Placental pericyte (primary cell): ENCODE data around the gene TRPM2. TPM values are rescaled to one million over a fixed set of nuclear protein-coding genes. Genes with fewer than 3 reads are reported as not detected.

Source experiments
- small RNA-seq: library from RNA; depleted of rRNA; stranded (forward); fragments of <200 nt; gene quantifications from one replicate; pipeline ENCODE3, GENCODE V24; 2012; ENCODE audit warnings: low replicate concordance
- total RNA-seq: library from RNA; depleted of rRNA; stranded (reverse); fragments of >200 nt; gene quantifications from 2 replicates; pipeline ENCODE4 v1.2.3, GENCODE V29; 2012

The TRPM2 gene
- total RNA-seq, result under 0.01 and 0.29 TPM in 2 replicates

GRCh38 chr21:44353191-44353970 is at the start of gene TRPM2:
Gene TRPM2, plus strand, starts transcription at chr21:44353621. Its CDS starts 80 bp downstream, at chr21:44353701.

GRCh38 chr21:44338971-44339910 is 14.2 kb upstream of the TRPM2 start, which contains the start of gene CFAP410:
Gene CFAP410, minus strand, starts transcription at chr21:44339390. Its CDS starts 196 bp downstream, at chr21:44339194.

GRCh38 chr21:44454747-44455523 is 101.5 kb downstream of the TRPM2 start, which contains the start of gene LRRC3:
Gene LRRC3, plus strand, starts transcription at chr21:44455510. Its CDS starts 1,135 bp downstream, at chr21:44456645.

Small RNA genes within 50 kb of the gene (small RNA-seq; reads per million reads assigned to genes)
- not detected for gene RF00285

Other genes starting within 250 kb of the TRPM2 start
- 1.8 and 35.1 TPM in 2 replicates for gene PWP2, start 246.2 kb upstream of the TRPM2 start, total RNA-seq
- gene GATD3, start 219.9 kb upstream of the TRPM2 start, total RNA-seq, result 15.1 and 25.1 TPM in 2 replicates
- 0.57 and 1.1 TPM in 2 replicates for gene ICOSLG, start 112.7 kb upstream of the TRPM2 start, total RNA-seq
- gene DNMT3L, start 91.7 kb upstream of the TRPM2 start, total RNA-seq, result not detected in 2 replicates
- gene AIRE, start 67.7 kb upstream of the TRPM2 start, total RNA-seq, result not detected in 2 replicates
- 123 and 133 TPM in 2 replicates for gene PFKL, start 53.6 kb upstream of the TRPM2 start, total RNA-seq
- 10.0 and 20.1 TPM in 2 replicates for gene CFAP410, start 14.2 kb upstream of the TRPM2 start, total RNA-seq
- 0.29 and 0.66 TPM in 2 replicates for gene LRRC3, start 101.9 kb downstream of the TRPM2 start, total RNA-seq
- not detected in 2 replicates for gene KRTAP10-1, start 186.6 kb downstream of the TRPM2 start, total RNA-seq
- not detected in 2 replicates for gene KRTAP10-2, start 197.9 kb downstream of the TRPM2 start, total RNA-seq
- gene KRTAP10-3, start 205.2 kb downstream of the TRPM2 start, total RNA-seq, result not detected in 2 replicates
- not detected in 2 replicates for gene KRTAP10-4, start 220.1 kb downstream of the TRPM2 start, total RNA-seq
- not detected in 2 replicates for gene KRTAP10-5, start 227.0 kb downstream of the TRPM2 start, total RNA-seq
- not detected in 2 replicates for gene KRTAP10-6, start 238.9 kb downstream of the TRPM2 start, total RNA-seq
- not detected in 2 replicates for gene KRTAP10-7, start 247.0 kb downstream of the TRPM2 start, total RNA-seq